Muscle layer of duodenum (tissue), 2 donors: ENCODE data around the gene ID3.

Source experiments
- H3K27ac ChIP-seq: one replicate; pipeline ENCODE4 v1.7.0; 2013; ENCODE audit warnings: mild to moderate bottlenecking, low read length
- H3K27me3 ChIP-seq: one replicate; pipeline ENCODE4 v1.7.0; 2013; ENCODE audit warnings: low read depth, mild to moderate bottlenecking, control low read depth, low read length
- H3K36me3 ChIP-seq, 2 donors: one replicate each; pipeline ENCODE4 v1.7.0; 2013; ENCODE audit warnings: low read length in 2 of 2, control low read depth in 1 of 2, mild to moderate bottlenecking in 1 of 2; ENCODE audit not compliant: insufficient read depth in 2 of 2, control insufficient read depth in 1 of 2
- H3K4me1 ChIP-seq, 2 donors: one replicate each; pipeline ENCODE4 v1.7.0; 2013; ENCODE audit warnings: low read length in 2 of 2, mild to moderate bottlenecking in 2 of 2, control low read depth in 1 of 2, moderate library complexity in 1 of 2; ENCODE audit not compliant: insufficient read depth in 2 of 2, control insufficient read depth in 1 of 2
- H3K4me3 ChIP-seq, 2 donors: one replicate each; pipeline ENCODE4 v1.7.0; 2013; ENCODE audit warnings: low read length in 2 of 2, low read depth in 1 of 2, mild to moderate bottlenecking in 1 of 2
- H3K9me3 ChIP-seq, 2 donors: one replicate each; pipeline ENCODE4 v1.7.0; 2013; ENCODE audit warnings: low read length in 2 of 2, control low read depth in 1 of 2, mild to moderate bottlenecking in 1 of 2; ENCODE audit not compliant: control insufficient read depth in 1 of 2
- donor health status: healthy.

The ID3 gene

GRCh38 chr1:23594927-23595353 lies 35.6 kb upstream of the ID3 start:
- Histone ChIP-seq H3K27me3 (no peaks in the 10 kb centered on the region), H3K4me1 (no peaks in the 10 kb centered on the region), H3K27ac (no peak overlapping the region), H3K36me3 (no peaks in the 10 kb centered on the region), H3K4me3 (no peak overlapping the region), H3K9me3 (no peaks in the 10 kb centered on the region)

- Histone ChIP-seq H3K4me3 (no peak overlapping the region), H3K9me3 (no peaks in the 10 kb centered on the region), H3K27ac (no peak overlapping the region), H3K36me3 (no peaks in the 10 kb centered on the region), H3K27me3 (no peaks in the 10 kb centered on the region), H3K4me1 (no peaks in the 10 kb centered on the region)
Measured at GRCh38 chr1:23594149-23594907, 35.0 kb upstream of the ID3 start.

GRCh38 chr1:23593556-23594148 lies 34.4 kb upstream of the ID3 start:
- Histone ChIP-seq H3K4me3 (no peak overlapping the region), H3K27ac (no peak overlapping the region), H3K27me3 (no peaks in the 10 kb centered on the region), H3K4me1 (no peaks in the 10 kb centered on the region), H3K36me3 (no peaks in the 10 kb centered on the region), H3K9me3 (no peaks in the 10 kb centered on the region)

- Histone ChIP-seq H3K4me1 (no peaks in the 10 kb centered on the region), H3K4me3 (no peak overlapping the region), H3K27ac (no peak overlapping the region), H3K9me3 (no peaks in the 10 kb centered on the region), H3K36me3 (no peaks in the 10 kb centered on the region), H3K27me3 (no peaks in the 10 kb centered on the region)
Measured at GRCh38 chr1:23593042-23593521, 33.8 kb upstream of the ID3 start.

DNA sequence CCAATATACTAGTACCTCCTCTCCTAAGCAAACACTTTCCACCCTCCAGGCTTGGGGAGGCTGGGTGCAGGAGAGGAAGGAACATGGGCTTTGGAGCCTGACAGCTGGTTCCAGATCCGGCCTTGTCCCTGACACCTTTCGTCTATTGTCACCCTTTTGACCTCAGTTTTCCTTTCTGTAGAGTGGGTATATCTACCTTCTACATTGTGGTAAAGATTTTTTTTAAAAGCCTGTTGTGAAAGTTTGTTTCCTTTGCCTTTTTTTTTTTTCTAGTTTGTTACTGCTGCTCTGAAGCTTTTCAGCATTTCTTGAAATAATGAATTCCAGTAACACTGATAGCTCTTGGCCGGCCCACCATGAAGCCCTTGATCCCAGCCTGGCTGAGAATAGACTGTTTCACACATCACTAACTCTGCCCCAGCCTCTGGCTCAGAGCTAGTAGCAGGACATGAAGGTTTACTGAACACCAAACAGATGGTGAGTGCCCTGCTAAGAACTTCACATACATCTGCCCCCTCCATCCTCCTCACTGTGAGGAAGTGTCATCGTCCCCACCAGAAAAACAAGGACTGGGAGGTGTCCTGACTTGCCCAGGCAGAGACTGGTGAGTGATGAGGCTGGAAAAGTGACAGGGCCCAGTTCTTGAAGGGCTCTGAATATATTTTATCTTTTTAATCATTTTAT lies 33.0 kb upstream of the ID3 start:
- Histone ChIP-seq H3K36me3 (no peaks in the 10 kb centered on the region), H3K4me1 (no peaks in the 10 kb centered on the region), H3K27ac (no peak overlapping the region), H3K9me3 (no peaks in the 10 kb centered on the region), H3K4me3 (no peak overlapping the region), H3K27me3 (no peaks in the 10 kb centered on the region)

DNA sequence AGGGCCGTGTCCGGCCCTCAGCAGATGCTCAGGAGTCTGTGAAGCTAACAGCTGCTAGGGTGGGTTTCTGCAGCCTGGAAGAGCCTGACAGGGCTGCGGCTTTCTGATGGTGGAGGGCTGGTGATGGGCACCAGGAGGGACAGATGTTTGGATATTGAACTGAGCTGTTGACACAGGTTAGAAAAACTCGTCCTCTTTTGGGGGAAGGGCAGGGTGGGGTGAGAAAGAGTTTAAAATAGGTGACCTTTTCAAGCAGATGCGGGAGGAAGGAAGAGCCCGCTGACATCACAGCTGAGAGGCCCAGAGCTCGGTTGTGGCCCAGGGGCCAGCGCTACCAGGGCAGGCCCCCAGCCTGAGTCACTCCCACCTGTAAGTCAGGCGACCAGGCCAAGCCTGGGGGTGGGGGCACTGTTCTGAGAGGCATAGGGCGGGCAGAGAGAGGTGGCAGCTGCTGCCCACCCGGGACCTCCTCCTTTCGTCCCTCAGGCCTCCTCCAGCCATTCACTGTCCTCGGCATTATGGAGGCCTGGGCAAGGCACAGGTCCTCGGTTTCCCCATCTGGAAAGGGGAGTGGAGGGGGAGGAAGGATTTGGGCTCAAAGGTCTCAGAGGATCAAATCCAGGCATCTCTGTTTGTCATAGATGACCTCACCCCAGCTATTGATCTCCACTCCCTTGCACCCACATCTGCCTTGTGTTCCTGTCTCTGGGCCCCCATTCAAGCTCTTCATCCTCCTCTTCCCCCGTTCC lies 32.3 kb upstream of the ID3 start:
- H3K4me1 ChIP-seq, result no peaks in the 10 kb centered on the region
- no peak overlapping the region for H3K27ac ChIP-seq
- no peaks in the 10 kb centered on the region for H3K36me3 ChIP-seq
- H3K27me3 ChIP-seq, result no peaks in the 10 kb centered on the region
- H3K9me3 ChIP-seq, result no peaks in the 10 kb centered on the region
- no peak overlapping the region for H3K4me3 ChIP-seq

- H3K36me3 ChIP-seq, result no peaks in the 10 kb centered on the region
- no peaks in the 10 kb centered on the region for H3K4me1 ChIP-seq
- no peaks in the 10 kb centered on the region for H3K27me3 ChIP-seq
- H3K9me3 ChIP-seq, result no peaks in the 10 kb centered on the region
- no peak overlapping the region for H3K4me3 ChIP-seq
- no peak overlapping the region for H3K27ac ChIP-seq
Measured at GRCh38 chr1:23590058-23590783, 30.9 kb upstream of the ID3 start.

GRCh38 chr1:23589585-23589986 lies 30.3 kb upstream of the ID3 start:
- no peaks in the 10 kb centered on the region for H3K4me1 ChIP-seq
- H3K27me3 ChIP-seq, result no peaks in the 10 kb centered on the region
- no peaks in the 10 kb centered on the region for H3K9me3 ChIP-seq
- H3K4me3 ChIP-seq, result no peak overlapping the region
- H3K36me3 ChIP-seq, result no peaks in the 10 kb centered on the region
- no peak overlapping the region for H3K27ac ChIP-seq

DNA sequence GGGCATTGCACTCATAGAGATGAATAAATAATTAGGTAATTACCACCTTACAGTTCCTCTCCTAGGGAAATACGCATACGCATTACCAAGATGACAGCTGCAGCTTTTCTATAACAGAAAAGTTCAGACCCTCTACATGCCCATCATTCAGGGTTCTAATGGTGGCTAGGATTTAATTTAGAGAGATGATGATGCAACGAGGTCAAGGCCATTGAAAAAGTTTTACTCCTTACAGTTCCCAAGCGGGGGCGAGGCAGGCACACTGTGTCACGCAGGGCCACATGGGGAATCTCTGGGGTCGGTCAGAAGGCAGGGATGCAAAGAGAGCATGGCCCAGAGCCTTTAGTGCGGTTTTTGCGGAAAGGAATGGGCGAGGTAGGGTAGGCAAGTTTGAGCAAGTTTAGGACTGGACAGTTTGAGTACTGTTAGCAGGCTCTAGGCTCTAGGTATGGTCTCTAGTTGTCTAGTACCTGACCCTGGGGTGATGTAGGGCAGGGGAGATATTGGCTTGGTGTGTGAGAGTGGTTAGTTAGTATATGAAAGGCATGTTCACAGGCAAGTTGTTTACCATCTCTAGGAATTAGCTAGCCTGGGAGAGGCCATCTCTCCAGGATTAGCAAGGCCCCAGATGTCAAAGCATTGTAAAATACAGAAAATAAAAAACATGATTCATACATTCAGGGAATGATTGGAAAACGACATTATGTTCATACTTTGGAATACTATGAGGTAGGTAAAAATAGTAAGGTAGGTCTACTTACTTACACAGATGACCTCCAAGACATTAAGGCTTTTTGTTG lies 29.6 kb upstream of the ID3 start:
- H3K27ac ChIP-seq, result no peak overlapping the region
- H3K9me3 ChIP-seq, result no peaks in the 10 kb centered on the region
- H3K27me3 ChIP-seq, result no peaks in the 10 kb centered on the region
- no peak overlapping the region for H3K4me3 ChIP-seq
- H3K36me3 ChIP-seq, result no peaks in the 10 kb centered on the region
- H3K4me1 ChIP-seq, result no peaks in the 10 kb centered on the region

GRCh38 chr1:23585321-23586022 lies 26.2 kb upstream of the ID3 start:
- H3K4me3 ChIP-seq, result no peak overlapping the region

More at GRCh38 chr1:23585321-23586022, 26.2 kb upstream of the ID3 start:
- Histone ChIP-seq H3K27ac (no peak overlapping the region), H3K36me3 (no peaks in the 10 kb centered on the region), H3K9me3 (no peaks in the 10 kb centered on the region), H3K4me1 (no peaks in the 10 kb centered on the region), H3K27me3 (no peaks in the 10 kb centered on the region)
